Common myeloid progenitor, CD34-positive (primary cell): ENCODE data around the gene TTC7B.

ENCODE experiments used
- CTCF ChIA-PET: fragments of 350-600 bp; sonication (Branson Sonifier 250); formaldehyde crosslinking; loops from one replicate; lab custom pipeline; 2021; ENCODE audit warnings: antibody characterized with exemption; lab: Charles Lee
- POLR2A ChIA-PET: fragments of 350-600 bp; sonication (Branson Sonifier 250); formaldehyde crosslinking; loops from one replicate; lab custom pipeline; 2021; ENCODE audit warnings: antibody characterized with exemption; lab: Charles Lee
- DNase-seq, 3 donors: peaks; one replicate each; pipeline versions ENCODE4 v3.0.0 to v3.0.0-alpha.2; 2013
- H3K27ac ChIP-seq, 2 experiments: 1 replicate in 1 of 2; 2 replicates in 1 of 2; pipeline ENCODE4 v1.7.0; 2013; ENCODE audit warnings: inconsistent platforms in 2 of 2, low read length in 2 of 2, mild to moderate bottlenecking in 2 of 2, low read depth in 1 of 2, moderate library complexity in 1 of 2; ENCODE audit not compliant: severe bottlenecking in 2 of 2, insufficient read depth in 1 of 2, poor library complexity in 1 of 2
- H3K27me3 ChIP-seq, 5 experiments: replicated peaks in 2 of 5; 1 replicate in 3 of 5; 2 replicates in 2 of 5; pipeline versions ENCODE4 v1.6.1 to v1.7.0; 2013; ENCODE audit warnings: low read length in 4 of 5, mild to moderate bottlenecking in 2 of 5, moderate library complexity in 2 of 5, inconsistent platforms in 1 of 5; ENCODE audit not compliant: insufficient read depth in 5 of 5, control insufficient read depth in 4 of 5
- H3K36me3 ChIP-seq, 4 experiments: 1 replicate in 2 of 4; 2 replicates in 2 of 4; pipeline versions ENCODE4 v1.6.1 to v1.7.0; 2013; ENCODE audit warnings: low read length in 3 of 4, control low read depth in 1 of 4, mild to moderate bottlenecking in 1 of 4; ENCODE audit not compliant: control insufficient read depth in 4 of 4, insufficient read depth in 4 of 4
- H3K4me1 ChIP-seq, 4 experiments: 1 replicate in 3 of 4; 2 replicates in 1 of 4; pipeline versions ENCODE4 v1.6.1 to v1.7.1; 2013; ENCODE audit warnings: low read length in 3 of 4, mild to moderate bottlenecking in 3 of 4, control low read depth in 1 of 4, inconsistent platforms in 1 of 4, moderate library complexity in 1 of 4; ENCODE audit not compliant: control insufficient read depth in 4 of 4, insufficient read depth in 4 of 4; ENCODE audit errors: control extremely low read depth in 1 of 4
- H3K4me3 ChIP-seq, 7 experiments: 1 replicate in 4 of 7; 2 replicates in 3 of 7; pipeline versions ENCODE4 v1.5.1 to v1.7.0; 2013; ENCODE audit warnings: mild to moderate bottlenecking in 7 of 7, low read length in 6 of 7, moderate library complexity in 6 of 7, inconsistent platforms in 2 of 7, low read depth in 2 of 7, control low read depth in 1 of 7; ENCODE audit not compliant: insufficient read depth in 4 of 7, control insufficient read depth in 1 of 7; ENCODE audit errors: extremely low read depth in 1 of 7
- H3K9me3 ChIP-seq, 5 experiments: 1 replicate in 4 of 5; 2 replicates in 1 of 5; pipeline versions ENCODE4 v1.6.1 to v1.7.1; 2013; ENCODE audit warnings: low read length in 4 of 5, mild to moderate bottlenecking in 2 of 5, inconsistent platforms in 1 of 5, low read depth in 1 of 5, moderate library complexity in 1 of 5; ENCODE audit not compliant: control insufficient read depth in 4 of 5, insufficient read depth in 2 of 5; ENCODE audit errors: control extremely low read depth in 1 of 5
- WGBS: methylation state at CpG from one replicate; pipeline ENCODE4 v1.1.5; 2013; ENCODE audit not compliant: insufficient coverage; 5-methylcytosine and 5-hydroxymethylcytosine counted together

TTC7B gene

GRCh38 chr14:90820958-90821357 is 4.7 kb upstream of the TTC7B start:
- peaks cover 0 to 8% (median 8%) of the 10 kb centered on the region in 5 experiments for H3K9me3 ChIP-seq
- DNase-seq, result peak; percentile 85 to 97 (median 97)
- H3K27me3 ChIP-seq, result no peaks in the 10 kb centered on the region
- 18% methylated on average over 3 of the region's 11 CpGs for WGBS
- CTCF ChIA-PET, result interaction anchor here (0.7 to 1.9 kb wide), 11 partner anchors 9 to 328 kb away, joined by 3 to 5 read pairs (median 3); no protein-coding TSS in a partner anchor
- no peak overlapping the region for H3K27ac ChIP-seq
- H3K36me3 ChIP-seq, result no peaks in the 10 kb centered on the region
- peaks cover 0 to 19% (median 13%) of the 10 kb centered on the region in 4 experiments for H3K4me1 ChIP-seq
- POLR2A ChIA-PET, result interaction anchor here (0.5 kb wide), 2 partner anchors 242 to 1063 kb away, joined by 4 to 5 read pairs; no protein-coding TSS in a partner anchor
- no peak overlapping the region for H3K4me3 ChIP-seq

- DNase-seq, result no peak
- 100% methylated on average over 4 of the region's 5 CpGs for WGBS
These were observed 3.6 kb upstream of the TTC7B start for GRCh38 chr14:90819734-90820393.

DNA sequence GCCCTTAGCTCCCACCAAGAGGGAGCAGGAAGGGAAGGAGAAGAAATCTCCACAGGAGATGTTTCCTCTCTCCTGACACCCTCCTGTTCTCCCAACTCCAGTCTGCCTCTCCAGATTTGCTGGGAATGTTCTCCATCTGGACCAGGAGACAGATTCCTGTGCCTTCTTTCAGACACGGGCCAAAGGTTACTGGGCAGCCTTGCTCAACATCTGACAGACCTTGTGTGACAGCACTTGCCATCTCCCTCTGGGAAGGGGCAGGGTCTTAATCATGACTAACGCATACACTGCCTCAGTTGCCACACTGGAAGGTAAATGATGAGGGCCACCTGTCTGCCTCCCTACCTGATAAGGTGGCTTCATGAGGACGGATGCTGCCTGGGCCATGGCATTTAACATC is 2.5 kb upstream of the TTC7B start:
- no peaks in the 10 kb centered on the region for H3K27me3 ChIP-seq
- no peaks in the 10 kb centered on the region for H3K36me3 ChIP-seq
- H3K9me3 ChIP-seq, result peaks cover 0 to 5% (median 3%) of the 10 kb centered on the region in 5 experiments
- ChIA-PET POLR2A (no interaction called here), CTCF (interaction anchor here (1.2 to 1.9 kb wide), 4 partner anchors 14 to 50 kb away, joined by 3 to 5 read pairs (median 4); no protein-coding TSS in a partner anchor)
- WGBS, result 98% methylated on average over 3 of the region's 3 CpGs
- H3K4me1 ChIP-seq, result peaks cover 0 to 37% (median 31%) of the 10 kb centered on the region in 4 experiments
- H3K27ac ChIP-seq, result no peak overlapping the region
- no peak overlapping the region for H3K4me3 ChIP-seq
- DNase-seq, result no peak

More at GRCh38 chr14:90819734-90820393, 3.6 kb upstream of the TTC7B start:
- H3K27ac ChIP-seq, result no peak overlapping the region
- H3K27me3 ChIP-seq, result no peaks in the 10 kb centered on the region
- CTCF ChIA-PET, result interaction anchor here (1.2 to 1.9 kb wide), 6 partner anchors 13 to 51 kb away, joined by 3 to 5 read pairs (median 4); no protein-coding TSS in a partner anchor
- peaks cover 0 to 8% (median 8%) of the 10 kb centered on the region in 5 experiments for H3K9me3 ChIP-seq
- H3K36me3 ChIP-seq, result no peaks in the 10 kb centered on the region
- peaks cover 0 to 28% (median 22%) of the 10 kb centered on the region in 4 experiments for H3K4me1 ChIP-seq
- POLR2A ChIA-PET, result no interaction called here
- H3K4me3 ChIP-seq, result no peak overlapping the region

- CTCF ChIA-PET, result interaction anchor here (0.7 to 4.1 kb wide), 10 partner anchors 9 to 68 kb away, joined by 3 to 21 read pairs (median 4); no protein-coding TSS in a partner anchor
- no peak overlapping the region for H3K27ac ChIP-seq
- POLR2A ChIA-PET, result no interaction called here
- no peaks in the 10 kb centered on the region for H3K27me3 ChIP-seq
- peak overlapping the region in 1 of 7 experiments; percentile 30 for H3K4me3 ChIP-seq
- H3K36me3 ChIP-seq, result no peaks in the 10 kb centered on the region
- DNase-seq, result no peak
- 62% methylated on average over 11 of the region's 16 CpGs for WGBS
- H3K9me3 ChIP-seq, result no peaks in the 10 kb centered on the region
- peaks cover 0 to 48% (median 37%) of the 10 kb centered on the region in 4 experiments for H3K4me1 ChIP-seq
These were observed 629 bp upstream of the TTC7B start for GRCh38 chr14:90816681-90817436.

- no peaks in the 10 kb centered on the region for H3K36me3 ChIP-seq
- ChIA-PET CTCF (interaction anchor here (0.8 to 4.1 kb wide), 9 partner anchors 10 to 188 kb away, joined by 3 to 21 read pairs (median 4); no protein-coding TSS in a partner anchor), POLR2A (no interaction called here)
- no peaks in the 10 kb centered on the region for H3K9me3 ChIP-seq
- no peaks in the 10 kb centered on the region for H3K27me3 ChIP-seq
- H3K4me3 ChIP-seq, result peak overlapping the region; percentile 53 to 87 (median 75)
- peak overlapping the region in 1 of 2 experiments; percentile 67 for H3K27ac ChIP-seq
- DNase-seq, result no peak
- H3K4me1 ChIP-seq, result peaks cover 0 to 43% (median 31%) of the 10 kb centered on the region in 4 experiments
- WGBS, result no CpG with 5 or more reads among the region's 5 CpGs
These were observed 733 bp downstream of the TTC7B start for GRCh38 chr14:90815572-90815821.

DNA sequence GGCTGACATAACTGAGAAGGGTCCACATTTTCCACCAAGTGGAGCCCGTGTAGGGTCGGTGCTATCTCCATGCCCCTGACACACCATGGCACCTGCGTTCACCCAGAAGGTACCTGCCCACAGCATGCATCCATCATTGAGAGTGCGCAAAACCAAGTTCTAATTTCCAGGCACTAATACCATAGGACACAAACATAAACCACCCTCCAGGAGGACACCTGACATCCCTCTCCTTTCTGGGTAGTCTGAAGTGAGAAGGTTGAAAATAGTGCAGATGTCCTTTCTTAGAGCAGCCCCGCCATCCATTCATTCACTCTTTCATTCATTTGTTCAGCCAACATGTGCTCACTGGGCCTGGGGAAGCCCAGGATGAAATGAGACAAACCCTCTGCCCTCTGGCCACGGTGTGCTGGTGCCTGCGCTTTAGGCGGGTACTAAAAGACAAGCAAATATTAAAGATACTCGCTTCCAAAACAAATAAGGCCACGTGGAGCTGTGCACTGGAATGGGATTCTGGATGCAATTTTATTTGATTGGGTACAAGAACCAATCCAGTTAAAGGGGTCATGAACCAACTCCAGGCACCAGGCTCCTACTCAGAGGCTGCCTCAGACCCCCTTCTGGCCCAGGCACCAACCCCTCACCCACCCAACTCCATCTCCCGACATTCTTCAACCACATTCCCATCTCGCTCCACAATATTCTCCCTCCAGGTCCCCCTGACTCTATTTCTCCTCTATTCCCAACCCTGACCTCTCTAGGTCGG is 1.2 kb downstream of the TTC7B start:
- Histone ChIP-seq H3K27ac (peak overlapping the region in 1 of 2 experiments; percentile 67), H3K36me3 (no peaks in the 10 kb centered on the region), H3K9me3 (no peaks in the 10 kb centered on the region), H3K4me3 (peak overlapping the region in 6 of 7 experiments; percentile 53 to 87 (median 74)), H3K27me3 (no peaks in the 10 kb centered on the region), H3K4me1 (peaks cover 0 to 48% (median 32%) of the 10 kb centered on the region in 4 experiments)
- DNase-seq, result no peak
- POLR2A ChIA-PET, result interaction anchor here (0.6 kb wide), 1 partner anchor 147 kb away, joined by 3 read pairs; no protein-coding TSS in a partner anchor
- CTCF ChIA-PET, result interaction anchor here (0.8 to 4.1 kb wide), 10 partner anchors 11 to 86 kb away, joined by 3 to 21 read pairs (median 4); no protein-coding TSS in a partner anchor
- WGBS, result 97% methylated on average over 6 of the region's 13 CpGs
